Aorta (tissue), 5 donors: ENCODE measurements around the gene OR5AU1. TPM values are rescaled to one million over a fixed set of nuclear protein-coding genes. Genes with fewer than 3 reads are reported as not detected.

ENCODE experiments used
- ATAC-seq: fragments of 200-7000 bp; cut with Tn5 transposase; one replicate; pipeline ENCODE4 v1.9.1; 2022; ENCODE audit warnings: moderate library complexity; ENCODE audit not compliant: low FRiP score
- DNase-seq, 2 donors: peaks; one replicate each; pipeline ENCODE4 v3.0.0-alpha.2; 2020
- H3K27ac ChIP-seq, 2 donors: one replicate each; pipeline ENCODE4 v1.5.1; 2013; ENCODE audit warnings: low read length in 2 of 2, mild to moderate bottlenecking in 2 of 2, moderate library complexity in 2 of 2, control low read depth in 1 of 2, inconsistent platforms in 1 of 2, low read depth in 1 of 2
- H3K27me3 ChIP-seq, 2 donors: one replicate each; pipeline ENCODE4 v1.6.1; 2013; ENCODE audit warnings: control low read depth in 1 of 2, low read length in 1 of 2, mild to moderate bottlenecking in 1 of 2, moderate library complexity in 1 of 2; ENCODE audit not compliant: insufficient read depth in 2 of 2, control insufficient read depth in 1 of 2
- H3K36me3 ChIP-seq, 2 donors: one replicate each; pipeline ENCODE4 v1.6.1; 2013; ENCODE audit warnings: control low read depth in 1 of 2, low read length in 1 of 2, mild to moderate bottlenecking in 1 of 2; ENCODE audit not compliant: insufficient read depth in 2 of 2, control insufficient read depth in 1 of 2
- H3K4me1 ChIP-seq, 2 donors: one replicate each; pipeline ENCODE4 v1.6.1; 2013; ENCODE audit warnings: low read length in 2 of 2, control low read depth in 1 of 2, mild to moderate bottlenecking in 1 of 2, moderate library complexity in 1 of 2; ENCODE audit not compliant: insufficient read depth in 2 of 2, control insufficient read depth in 1 of 2
- H3K4me3 ChIP-seq, 2 donors: one replicate each; pipeline ENCODE4 v1.5.1; 2013; ENCODE audit warnings: low read length in 2 of 2, control low read depth in 1 of 2, mild to moderate bottlenecking in 1 of 2
- H3K9me3 ChIP-seq: one replicate; pipeline ENCODE4 v1.6.1; 2013; ENCODE audit warnings: mild to moderate bottlenecking, low read length; ENCODE audit not compliant: control insufficient read depth
- WGBS, 2 donors: extraction: QIAGEN DNeasy Blood & Tissue Kit; methylation state at CpG; one replicate each; pipeline ENCODE4 v1.1.7; 2013; 5-methylcytosine and 5-hydroxymethylcytosine counted together
- intact Hi-C, 2 donors: fragments of 100-400 bp; cut with DNase I; formaldehyde crosslinking; loops; one replicate each; pipeline versions ENCODE4 v1.14.2 to v1.15.0; 2022
- polyA plus RNA-seq, 2 donors: library from polyadenylated mRNA; stranded (reverse); fragments of 200-250 nt; gene quantifications; one replicate each; pipeline ENCODE4 v1.2.3, GENCODE V29; 2013
- total RNA-seq, 2 donors: library from RNA; stranded (reverse); fragmentation: NEBNext Ultra II Directional; extraction: Animal tissue kit (Norgen Biotek cat#: 25700); gene quantifications; one replicate each; pipeline ENCODE4 v1.2.1, GENCODE V29; 2021
- donor health status: healthy with polysubstance abuse.
- donor health status: Bipolar disorder and iron deficiency.
- donor health status: DM: no; HTN: no; CAD: no.
- donor health status: DM: no; HTN: no; CAD: no.
- donor health status: DM: yes; HTN: yes; CAD: no.

OR5AU1 gene
- total and polyA plus RNA-seq, 4 donors: not detected

- H3K4me3 ChIP-seq: no peak overlapping the region
- ATAC-seq (no peak), DNase-seq (no peak)
- intact Hi-C loops: no loop called here
- H3K4me1 ChIP-seq: no peaks in the 10 kb centered on the region
- no peaks in the 10 kb centered on the region for H3K36me3 ChIP-seq
- 68 to 71% methylated on average over 6 of the region's 6 CpGs for WGBS, 2 donors
- no peak overlapping the region for H3K27ac ChIP-seq
- no peaks in the 10 kb centered on the region for H3K9me3 ChIP-seq
- H3K27me3 ChIP-seq: no peaks in the 10 kb centered on the region
These were observed 35.2 kb downstream of the OR5AU1 start for GRCh38 chr14:21120686-21121085.

- no peak overlapping the region for H3K4me3 ChIP-seq
- no peaks in the 10 kb centered on the region for H3K27me3 ChIP-seq
- ATAC-seq (no peak), DNase-seq (no peak)
- no peak overlapping the region for H3K27ac ChIP-seq
- H3K36me3 ChIP-seq: no peaks in the 10 kb centered on the region
- intact Hi-C loops: no loop called here
- no peaks in the 10 kb centered on the region for H3K4me1 ChIP-seq
- no peaks in the 10 kb centered on the region for H3K9me3 ChIP-seq
- 96 to 99% methylated on average over 3 of the region's 3 CpGs for WGBS, 2 donors
These were observed 36.9 kb downstream of the OR5AU1 start for GRCh38 chr14:21118933-21119332.

- H3K4me1 ChIP-seq: no peaks in the 10 kb centered on the region
- ATAC-seq (no peak), DNase-seq (no peak)
- intact Hi-C loops: no loop called here
- no peaks in the 10 kb centered on the region for H3K36me3 ChIP-seq
- H3K27me3 ChIP-seq: no peaks in the 10 kb centered on the region
- no peak overlapping the region for H3K4me3 ChIP-seq
- H3K27ac ChIP-seq: no peak overlapping the region
- H3K9me3 ChIP-seq: no peaks in the 10 kb centered on the region
- WGBS, 2 donors: 96 to 99% methylated on average over 2 of the region's 2 CpGs
These were observed 42.5 kb downstream of the OR5AU1 start for GRCh38 chr14:21113369-21113768.

GRCh38 chr14:21112255-21112654 is 43.6 kb downstream of the OR5AU1 start:
- DNase-seq (no peak), ATAC-seq (no peak)
- intact Hi-C loops: no loop called here
- WGBS, 2 donors: 75 to 78% methylated on average over 4 of the region's 4 CpGs
- Histone ChIP-seq H3K4me3 (no peak overlapping the region), H3K9me3 (no peaks in the 10 kb centered on the region), H3K36me3 (no peaks in the 10 kb centered on the region), H3K27me3 (no peaks in the 10 kb centered on the region), H3K27ac (no peak overlapping the region), H3K4me1 (no peaks in the 10 kb centered on the region)

- Histone ChIP-seq H3K4me1 (no peaks in the 10 kb centered on the region), H3K36me3 (no peaks in the 10 kb centered on the region), H3K27me3 (no peaks in the 10 kb centered on the region), H3K9me3 (no peaks in the 10 kb centered on the region), H3K4me3 (no peak overlapping the region), H3K27ac (no peak overlapping the region)
- 81 to 83% methylated on average over 6 of the region's 6 CpGs for WGBS, 2 donors
- ATAC-seq (no peak), DNase-seq (no peak)
- intact Hi-C loops: loop anchor here (5.0 kb wide), 1 partner anchor 92 kb away; no protein-coding TSS in a partner anchor
These were observed 46.3 kb downstream of the OR5AU1 start for GRCh38 chr14:21109377-21110138.

- ATAC-seq: no peak
- Histone ChIP-seq H3K4me1 (no peaks in the 10 kb centered on the region), H3K4me3 (no peak overlapping the region), H3K27me3 (no peaks in the 10 kb centered on the region), H3K36me3 (no peaks in the 10 kb centered on the region), H3K9me3 (no peaks in the 10 kb centered on the region), H3K27ac (no peak overlapping the region)
- no peak for DNase-seq
- WGBS, 2 donors: 95 to 96% methylated on average over 4 of the region's 4 CpGs
- intact Hi-C loops: loop anchor here (5.0 kb wide), 1 partner anchor 91 kb away; no protein-coding TSS in a partner anchor
These were observed 47.1 kb downstream of the OR5AU1 start for GRCh38 chr14:21108791-21109190.

GRCh38 chr14:21107283-21107800 is 48.5 kb downstream of the OR5AU1 start:
- DNase-seq: no peak
- Histone ChIP-seq H3K4me3 (no peak overlapping the region), H3K4me1 (no peaks in the 10 kb centered on the region), H3K36me3 (no peaks in the 10 kb centered on the region), H3K9me3 (no peaks in the 10 kb centered on the region), H3K27ac (no peak overlapping the region), H3K27me3 (no peaks in the 10 kb centered on the region)
- intact Hi-C loops: loop anchor here (2.0 to 5.0 kb wide), 2 partner anchors 39 to 90 kb away; no protein-coding TSS in a partner anchor
- no peak for ATAC-seq
- whole genome bisulfite sequencing, 2 donors: 38 to 40% methylated on average over 5 of the region's 5 CpGs

GRCh38 chr14:21106498-21107282 is 49.2 kb downstream of the OR5AU1 start:
- ATAC-seq: peak; percentile 31
- peak; percentile 88 to 92 for DNase-seq
- H3K36me3 ChIP-seq: no peaks in the 10 kb centered on the region
- intact Hi-C loops: loop anchor here (2.0 to 5.0 kb wide), 2 partner anchors 38 to 89 kb away; no protein-coding TSS in a partner anchor
- H3K9me3 ChIP-seq: no peaks in the 10 kb centered on the region
- H3K27ac ChIP-seq: no peak overlapping the region
- WGBS, 2 donors: 13 to 14% methylated on average over 11 of the region's 11 CpGs
- H3K4me1 ChIP-seq: no peaks in the 10 kb centered on the region
- no peak overlapping the region for H3K4me3 ChIP-seq
- no peaks in the 10 kb centered on the region for H3K27me3 ChIP-seq
